Activated CD4-positive, alpha-beta T cell treated with anti-CD3 and anti-CD28 coated beads, Interleukin-2, amount 50 U/mL, for 4 hours (primary cell): ENCODE measurements around the gene SCRN3.

Source experiments
- DNase-seq, 2 experiments: peaks; one replicate each; pipeline ENCODE4 v3.0.0-alpha.2; 2020

SCRN3 gene

GRCh38 chr2:174412256-174412655, 16.7 kb downstream of the SCRN3 start:
- DNase-seq: no peak

GRCh38 chr2:174428214-174428613, 32.7 kb downstream of the SCRN3 start:
- no peak for DNase-seq

- no peak for DNase-seq
Observed at GRCh38 chr2:174430066-174430465, 34.5 kb downstream of the SCRN3 start.

GRCh38 chr2:174431902-174432301, 36.4 kb downstream of the SCRN3 start:
- DNase-seq: no peak

GRCh38 chr2:174436351-174436750, 40.8 kb downstream of the SCRN3 start:
- DNase-seq: no peak

- DNase-seq: no peak
Observed at GRCh38 chr2:174438146-174438886, 42.8 kb downstream of the SCRN3 start.

- DNase-seq: no peak
Observed at GRCh38 chr2:174439323-174439722, 43.8 kb downstream of the SCRN3 start.

GRCh38 chr2:174439950-174440349, 44.4 kb downstream of the SCRN3 start:
- no peak for DNase-seq

GRCh38 chr2:174442546-174443510, 47.3 kb downstream of the SCRN3 start:
- DNase-seq: no peak

- DNase-seq: no peak
Observed at GRCh38 chr2:174444761-174445160, 49.2 kb downstream of the SCRN3 start.

GRCh38 chr2:174445248-174445647, 49.7 kb downstream of the SCRN3 start:
- DNase-seq: no peak

- no peak for DNase-seq
Observed at GRCh38 chr2:174446531-174446930, 51.0 kb downstream of the SCRN3 start.

- DNase-seq: no peak
Observed at GRCh38 chr2:174449033-174449432, 53.5 kb downstream of the SCRN3 start.

GRCh38 chr2:174450021-174450816, 54.7 kb downstream of the SCRN3 start:
- no peak for DNase-seq

GRCh38 chr2:174454566-174454965, 59.0 kb downstream of the SCRN3 start:
- DNase-seq: no peak

GRCh38 chr2:174461221-174461620, 65.7 kb downstream of the SCRN3 start:
- DNase-seq: no peak

GRCh38 chr2:174465327-174465726, 69.8 kb downstream of the SCRN3 start:
- no peak for DNase-seq

GRCh38 chr2:174473796-174474195, 78.3 kb downstream of the SCRN3 start:
- DNase-seq: no peak

GRCh38 chr2:174477759-174478158, 82.2 kb downstream of the SCRN3 start:
- no peak for DNase-seq
